ENCODE results near the gene FAM174B. TPM values are rescaled to one million over a fixed set of nuclear protein-coding genes. Genes with fewer than 3 reads are reported as not detected.

The FAM174B gene
- total and polyA plus RNA-seq, 2 experiments from 2014 or later, result 17.8 to 34.9 TPM

DNA sequence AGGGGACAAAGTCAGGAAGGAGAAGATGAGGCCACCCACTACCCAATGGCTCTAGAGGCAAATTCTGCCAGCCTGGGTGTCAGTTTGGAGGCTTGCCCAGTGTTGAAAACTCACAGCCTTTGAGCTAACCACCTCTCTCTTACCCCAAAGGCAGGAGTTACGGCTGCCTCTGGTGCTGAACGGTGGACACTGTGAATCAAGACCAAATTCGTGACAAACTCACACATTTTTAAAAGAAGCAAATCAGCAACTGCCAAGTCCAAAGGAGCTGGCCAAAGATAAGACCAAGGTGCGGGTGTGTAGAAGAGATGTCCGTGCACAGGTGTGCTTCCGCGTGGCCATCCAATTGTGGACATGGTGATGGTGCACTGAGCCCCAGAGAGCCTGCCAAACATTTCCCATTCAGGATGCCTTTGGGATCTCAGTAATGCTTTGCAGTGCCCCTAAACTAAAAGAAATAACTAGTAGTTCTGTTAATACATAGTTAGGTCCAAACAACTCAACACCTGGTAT lies 74.6 kb downstream of the FAM174B start:
- H3K9me3 ChIP-seq (ENCODE audit: low read depth), result no peaks in the 10 kb centered on the region

GRCh38 chr15:92580521-92580920 lies 75.1 kb downstream of the FAM174B start:
- H4K20me1 ChIP-seq (ENCODE audit: insufficient read depth, poor library complexity, severe bottlenecking), result no peaks in the 10 kb centered on the region
- H3K27ac ChIP-seq, result no peak overlapping the region
- no peak for DNase-seq (ENCODE audit: low spot score)
- no peak for TF ChIP-seq EZH2 (IDR thresholded peaks at IDR 0.05; ENCODE audit: borderline replicate concordance)
- TF ChIP-seq CTCF (IDR thresholded peaks at IDR 0.05; ENCODE audit: poor library complexity), result no peak
- TF ChIP-seq EZH2phosphoT487 (IDR thresholded peaks at IDR 0.05; ENCODE audit: low read depth, severe bottlenecking, unreplicated experiment), result no peak
- no peak overlapping the region for H2AFZ ChIP-seq
- no peaks in the 10 kb centered on the region for H3K36me3 ChIP-seq (replicated peaks; ENCODE audit: insufficient read depth, low read depth)
- H3K79me2 ChIP-seq, result no peaks in the 10 kb centered on the region
- H3K9me2 ChIP-seq (replicated peaks; ENCODE audit: insufficient read depth), result no peaks in the 10 kb centered on the region
- H3K9me3 ChIP-seq (ENCODE audit: low read depth), result no peaks in the 10 kb centered on the region
- 95% methylated on average over 12 of the region's 12 CpGs for WGBS (ENCODE audit: low lambda C conversion rate, missing lambda C conversion rate)
- no peaks in the 10 kb centered on the region for H3K27me3 ChIP-seq
- no peaks in the 10 kb centered on the region for H3K4me1 ChIP-seq (ENCODE audit: insufficient read depth)
- H3K4me3 ChIP-seq, result no peak overlapping the region
- no peak overlapping the region for H3K4me2 ChIP-seq

More for the DNA sequence above, 74.6 kb downstream of the FAM174B start:
- WGBS (ENCODE audit: low lambda C conversion rate, missing lambda C conversion rate), result 94% methylated on average over 7 of the region's 7 CpGs
- Histone ChIP-seq H4K20me1 (ENCODE audit: insufficient read depth, poor library complexity, severe bottlenecking) (no peaks in the 10 kb centered on the region), H3K36me3 (replicated peaks; ENCODE audit: insufficient read depth, low read depth) (no peaks in the 10 kb centered on the region), H3K4me2 (no peak overlapping the region), H3K4me1 (ENCODE audit: insufficient read depth) (no peaks in the 10 kb centered on the region), H3K79me2 (no peaks in the 10 kb centered on the region), H3K9me2 (replicated peaks; ENCODE audit: insufficient read depth) (no peaks in the 10 kb centered on the region), H3K27ac (no peak overlapping the region), H2AFZ (no peak overlapping the region), H3K4me3 (no peak overlapping the region), H3K27me3 (no peaks in the 10 kb centered on the region)
- DNase-seq (ENCODE audit: low spot score), result no peak
- no peak for TF ChIP-seq EZH2 (IDR thresholded peaks at IDR 0.05; ENCODE audit: borderline replicate concordance)

DNA sequence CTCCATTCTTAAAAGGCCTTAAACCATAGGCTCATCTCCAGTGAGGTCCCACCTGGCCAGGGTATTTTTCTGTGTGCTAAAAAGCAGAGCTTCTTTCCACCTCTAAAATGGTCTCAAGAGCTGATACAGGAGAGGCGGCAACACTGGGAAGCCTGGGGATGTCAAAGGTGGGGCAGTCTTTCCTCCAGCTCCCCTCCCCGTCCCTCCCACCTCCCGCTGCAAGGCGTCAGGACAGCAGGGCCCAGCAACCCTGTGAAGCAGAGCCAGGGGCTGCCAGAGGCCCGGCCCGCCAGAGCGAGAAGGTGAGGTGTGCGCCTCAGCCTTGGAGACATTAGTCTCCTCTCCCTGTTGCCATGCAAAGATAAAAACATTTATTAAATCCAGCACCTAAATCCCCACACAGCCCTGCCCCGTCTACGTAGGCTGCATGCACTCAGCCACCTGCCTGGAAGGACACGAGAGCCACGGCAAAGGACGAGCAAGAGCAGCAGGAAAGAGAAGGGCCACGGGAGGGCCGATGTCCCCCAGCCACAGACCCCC lies 75.6 kb downstream of the FAM174B start:
- H3K27me3 ChIP-seq, result no peaks in the 10 kb centered on the region
- DNase-seq (ENCODE audit: low spot score), result no peak
- H3K79me2 ChIP-seq, result no peaks in the 10 kb centered on the region
- no peaks in the 10 kb centered on the region for H3K9me2 ChIP-seq (replicated peaks; ENCODE audit: insufficient read depth)
- no peaks in the 10 kb centered on the region for H4K20me1 ChIP-seq (ENCODE audit: insufficient read depth, poor library complexity, severe bottlenecking)
- no peak overlapping the region for H3K27ac ChIP-seq
- no peak overlapping the region for H2AFZ ChIP-seq
- TF ChIP-seq CTCF (IDR thresholded peaks at IDR 0.05; ENCODE audit: poor library complexity) (no peak), EZH2 (IDR thresholded peaks at IDR 0.05; ENCODE audit: borderline replicate concordance) (no peak), EZH2phosphoT487 (IDR thresholded peaks at IDR 0.05; ENCODE audit: low read depth, severe bottlenecking, unreplicated experiment) (no peak)
- H3K4me3 ChIP-seq, result no peak overlapping the region
- no peaks in the 10 kb centered on the region for H3K4me1 ChIP-seq (ENCODE audit: insufficient read depth)
- no peaks in the 10 kb centered on the region for H3K9me3 ChIP-seq (ENCODE audit: low read depth)
- WGBS (ENCODE audit: low lambda C conversion rate, missing lambda C conversion rate), result 91% methylated on average over 14 of the region's 15 CpGs
- no peaks in the 10 kb centered on the region for H3K36me3 ChIP-seq (replicated peaks; ENCODE audit: insufficient read depth, low read depth)
- H3K4me2 ChIP-seq, result no peak overlapping the region

DNA sequence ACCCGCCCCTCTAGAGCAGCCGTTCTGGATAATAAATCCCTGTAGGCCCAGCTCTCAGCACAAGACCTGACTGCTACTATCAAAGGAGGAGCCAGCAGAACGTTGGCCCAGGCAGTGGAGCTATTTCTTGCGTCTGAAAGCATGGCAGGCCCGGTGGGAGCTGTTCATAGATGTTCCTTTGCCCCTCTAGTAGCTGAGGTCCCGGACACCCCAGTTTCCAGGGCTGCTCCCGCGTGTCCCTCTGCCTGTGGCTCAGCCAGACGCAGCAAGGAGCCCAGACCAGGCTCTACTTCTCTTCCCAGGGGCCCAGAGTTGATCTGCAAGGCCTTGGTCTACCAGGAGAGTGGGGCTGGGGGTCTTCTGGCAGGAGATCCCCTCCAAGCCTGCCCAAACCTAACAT lies 76.1 kb downstream of the FAM174B start:
- DNase-seq (ENCODE audit: low spot score), result no peak
- TF ChIP-seq EZH2phosphoT487 (IDR thresholded peaks at IDR 0.05; ENCODE audit: low read depth, severe bottlenecking, unreplicated experiment) (no peak), CTCF (IDR thresholded peaks at IDR 0.05; ENCODE audit: poor library complexity) (no peak), EZH2 (IDR thresholded peaks at IDR 0.05; ENCODE audit: borderline replicate concordance) (no peak)
- Histone ChIP-seq H2AFZ (no peak overlapping the region), H3K36me3 (replicated peaks; ENCODE audit: insufficient read depth, low read depth) (no peaks in the 10 kb centered on the region), H3K4me2 (no peak overlapping the region), H3K4me3 (no peak overlapping the region), H3K79me2 (no peaks in the 10 kb centered on the region), H4K20me1 (ENCODE audit: insufficient read depth, poor library complexity, severe bottlenecking) (no peaks in the 10 kb centered on the region), H3K4me1 (ENCODE audit: insufficient read depth) (no peaks in the 10 kb centered on the region), H3K27ac (no peak overlapping the region), H3K27me3 (no peaks in the 10 kb centered on the region), H3K9me2 (replicated peaks; ENCODE audit: insufficient read depth) (no peaks in the 10 kb centered on the region), H3K9me3 (ENCODE audit: low read depth) (no peaks in the 10 kb centered on the region)
- WGBS (ENCODE audit: low lambda C conversion rate, missing lambda C conversion rate), result 90% methylated on average over 9 of the region's 9 CpGs
